Posterior vena cava (tissue), 2 donors: ENCODE measurements around the gene ZG16. TPM values are rescaled to one million over a fixed set of nuclear protein-coding genes. Genes with fewer than 3 reads are reported as not detected.
"Not testable (repeated sequence)": the region's sequence is repeated elsewhere in the genome, so short reads cannot be mapped to it uniquely, and the experiment has no call there.

Experiments used
- DNase-seq: peaks from one replicate; pipeline ENCODE4 v3.0.0-alpha.2; 2020; ENCODE audit warnings: low spot score
- intact Hi-C, 2 donors: fragments of 100-400 bp; cut with DNase I; formaldehyde crosslinking; loops; one replicate each; pipeline versions ENCODE4 v1.14.1 to v1.14.2; 2022 to 2023
- total RNA-seq, 2 donors: library from RNA; stranded (reverse); fragmentation: NEBNext Ultra II Directional; extraction: Animal tissue kit (Norgen Biotek cat#: 25700); gene quantifications; one replicate each; pipeline ENCODE4 v1.2.1, GENCODE V29; 2021
- donor health status: DM: yes; HTN: yes; CAD: no.
- donor health status: DM: yes; HTN: yes; CAD: no.

ZG16 gene
- total RNA-seq, 2 donors from 2014 or later = not detected

GRCh38 chr16:29774730-29775129 lies 3.3 kb upstream of the ZG16 start:
- intact Hi-C loops = loop anchor here in 1 of 2 donors (10.0 kb wide), 1 partner anchor 1050 kb away; no protein-coding TSS in a partner anchor
- DNase-seq = no peak

GRCh38 chr16:29775742-29776408 lies 2.2 kb upstream of the ZG16 start:
- intact Hi-C loops = loop anchor here in 1 of 2 donors (10.0 kb wide), 1 partner anchor 1049 kb away; no protein-coding TSS in a partner anchor
- no peak for DNase-seq

- no peak for DNase-seq
- intact Hi-C loops = loop anchor here in 1 of 2 donors (10.0 kb wide), 1 partner anchor 1045 kb away; no protein-coding TSS in a partner anchor
Measured at GRCh38 chr16:29779474-29779873, 1.4 kb downstream of the ZG16 start.

GRCh38 chr16:29783094-29783953 lies 5.3 kb downstream of the ZG16 start:
- intact Hi-C loops, DNase-seq: not testable (repeated sequence)

GRCh38 chr16:29784157-29784556 lies 6.1 kb downstream of the ZG16 start:
- intact Hi-C loops = no loop called here
- DNase-seq = no peak

- peak; percentile 94 for DNase-seq
- intact Hi-C loops = no loop called here
Measured at GRCh38 chr16:29784901-29785500, 6.9 kb downstream of the ZG16 start.

GRCh38 chr16:29787155-29787554 lies 9.1 kb downstream of the ZG16 start:
- DNase-seq, intact Hi-C loops: not testable (repeated sequence)

GRCh38 chr16:29789775-29790182 lies 11.7 kb downstream of the ZG16 start:
- intact Hi-C loops = no loop called here

GRCh38 chr16:29790183-29790948 lies 12.3 kb downstream of the ZG16 start, which contains the start of gene KIF22:
KIF22 (plus strand) TSS chr16:29790751; CDS start chr16:29790760, 9 bp downstream.
- peak; percentile 100 for DNase-seq
- intact Hi-C loops = no loop called here

More at GRCh38 chr16:29789775-29790182, 11.7 kb downstream of the ZG16 start:
- DNase-seq = no peak

GRCh38 chr16:29790949-29791844 lies 13.1 kb downstream of the ZG16 start:
- intact Hi-C loops = no loop called here
- DNase-seq = no peak

GRCh38 chr16:29791845-29792807 lies 14.1 kb downstream of the ZG16 start:
- DNase-seq = no peak
- intact Hi-C loops = no loop called here

- DNase-seq, intact Hi-C loops: not testable (repeated sequence)
Measured at GRCh38 chr16:29793153-29793552, 15.1 kb downstream of the ZG16 start.

GRCh38 chr16:29794231-29794710 lies 16.2 kb downstream of the ZG16 start:
- DNase-seq = no peak
- intact Hi-C loops = no loop called here

GRCh38 chr16:29802416-29802935 lies 24.4 kb downstream of the ZG16 start:
- intact Hi-C loops = no loop called here
- DNase-seq = no peak

- DNase-seq = no peak
- intact Hi-C loops = no loop called here
Measured at GRCh38 chr16:29804020-29804419, 26.0 kb downstream of the ZG16 start.

- intact Hi-C loops = no loop called here
- DNase-seq = no peak
Measured at GRCh38 chr16:29804455-29805231, 26.6 kb downstream of the ZG16 start.
